SK-N-SH (cell line): Measurements from ENCODE around the gene C15orf40. TPM values are rescaled to one million over a fixed set of nuclear protein-coding genes. Genes with fewer than 3 reads are reported as not detected.

Experiments used
- CTCF ChIA-PET: fragments of 300-600, 350-600 bp; formaldehyde crosslinking; extraction: SDS; loops from one replicate; lab custom pipeline; 2021; lab: Yijun Ruan, JAX
- POLR2A ChIA-PET: fragments of 350-600 bp; sonication (Branson Sonifier 250); formaldehyde crosslinking; extraction: SDS; loops from one replicate; lab custom pipeline; 2020; ENCODE audit warnings: antibody characterized with exemption, inconsistent platforms; lab: Yijun Ruan, JAX
- DNase-seq: peaks from one replicate; pipeline ENCODE4 v3.0.0; 2012
- H2AFZ ChIP-seq: fragments of 200-600 bp; sonication (generic); 2 replicates; pipeline ENCODE4 v1.8.1; 2016; ENCODE audit warnings: antibody characterized with exemption, mild to moderate bottlenecking, low read depth
- H3F3A ChIP-seq: fragments of 200-600 bp; sonication (generic); replicated peaks from 2 replicates; pipeline ENCODE3; 2016; ENCODE audit warnings: antibody characterized with exemption, mild to moderate bottlenecking; ENCODE audit not compliant: insufficient read depth
- H3K27ac ChIP-seq, 2 experiments: fragments of 200-500 bp in 1 of 2; fragments of 200-600 bp in 1 of 2; sonication (Bioruptor generic) in 1 of 2; sonication (generic), shearing (Covaris generic) in 1 of 2; 2 replicates each; pipeline versions ENCODE4 v1.5.1 to v1.6.1; 2014 to 2016; ENCODE audit warnings: low read depth in 2 of 2, inconsistent platforms in 1 of 2, low read length in 1 of 2, mild to moderate bottlenecking in 1 of 2, mixed read lengths in 1 of 2
- H3K27me3 ChIP-seq: fragments of 200-600 bp; sonication (generic), shearing (Covaris generic); 2 replicates; pipeline ENCODE4 v1.6.1; 2016; ENCODE audit warnings: mixed run types; ENCODE audit not compliant: insufficient read depth
- H3K36me3 ChIP-seq, 2 experiments: fragments of 200-500 bp in 1 of 2; fragments of 200-600 bp in 1 of 2; sonication (Bioruptor generic) in 1 of 2; sonication (generic) in 1 of 2; replicated peaks in 1 of 2; 2 replicates each; pipeline versions ENCODE3 to v1.5.1; 2014 to 2016; ENCODE audit warnings: low read length in 1 of 2, mild to moderate bottlenecking in 1 of 2; ENCODE audit not compliant: insufficient read depth in 2 of 2, control insufficient read depth in 1 of 2
- H3K4me1 ChIP-seq, 2 experiments: fragments of 200-500 bp in 1 of 2; fragments of 200-600 bp in 1 of 2; sonication (Bioruptor generic) in 1 of 2; sonication (generic), shearing (Covaris generic) in 1 of 2; 2 replicates each; pipeline versions ENCODE4 v1.5.1 to v1.6.1; 2014 to 2016; ENCODE audit warnings: low read depth in 1 of 2, low read length in 1 of 2, mixed run types in 1 of 2; ENCODE audit not compliant: insufficient read depth in 2 of 2, control insufficient read depth in 1 of 2
- H3K4me2 ChIP-seq: fragments of 200-600 bp; sonication (generic), shearing (Covaris generic); 2 replicates; pipeline ENCODE4 v1.6.1; 2017; ENCODE audit warnings: mixed run types
- H3K4me3 ChIP-seq, 2 experiments: fragments of 200-500 bp in 1 of 2; fragments of 200-600 bp in 1 of 2; sonication (Bioruptor generic) in 1 of 2; sonication (generic), shearing (Covaris generic) in 1 of 2; 2 replicates each; pipeline versions ENCODE4 v1.5.1 to v1.8.1; 2014 to 2016; ENCODE audit warnings: low read depth in 2 of 2, inconsistent platforms in 1 of 2, low read length in 1 of 2, mild to moderate bottlenecking in 1 of 2, mixed read lengths in 1 of 2, moderate library complexity in 1 of 2
- H3K79me2 ChIP-seq: fragments of 200-600 bp; sonication (generic); 2 replicates; pipeline ENCODE4 v1.8.1; 2017; ENCODE audit warnings: mild to moderate bottlenecking; ENCODE audit not compliant: insufficient read depth
- H3K9ac ChIP-seq: fragments of 200-600 bp; sonication (generic); 2 replicates; pipeline ENCODE4 v1.6.1; 2017; ENCODE audit warnings: mixed run types
- H3K9me2 ChIP-seq: fragments of 200-600 bp; sonication (generic); 2 replicates; pipeline ENCODE4 v1.6.1; 2017; ENCODE audit warnings: mixed run types
- H3K9me3 ChIP-seq: fragments of 200-600 bp; sonication (generic); 2 replicates; pipeline ENCODE4 v1.6.1; 2017; ENCODE audit warnings: mixed run types, mild to moderate bottlenecking, moderate library complexity
- H4K20me1 ChIP-seq: fragments of 200-600 bp; sonication (generic); 2 replicates; pipeline ENCODE4 v1.6.1; 2017; ENCODE audit warnings: mild to moderate bottlenecking, mixed run types; ENCODE audit not compliant: insufficient read depth
- CHD2 ChIP-seq: fragments of 150-350 bp; IDR thresholded peaks from 2 replicates; pipeline ENCODE4 v1.6.1; 2018; ENCODE audit warnings: low read length; ENCODE audit not compliant: partially characterized antibody
- ELF1 ChIP-seq: IDR thresholded peaks from 2 replicates; pipeline ENCODE4 v1.4.0; 2012
- EP300 ChIP-seq, 2 experiments: IDR thresholded peaks; 2 replicates each; pipeline versions ENCODE4 v1.4.0 to v1.6.1; 2012; ENCODE audit warnings: borderline replicate concordance in 1 of 2, low read depth in 1 of 2, low read length in 1 of 2
- EZH2phosphoT487 ChIP-seq: fragments of 200-600 bp; sonication (generic); IDR thresholded peaks from 2 replicates; pipeline ENCODE4 v1.6.1; 2017; ENCODE audit warnings: low read depth, mixed run types, mild to moderate bottlenecking, antibody characterized with exemption, moderate library complexity, borderline replicate concordance
- FOSL2 ChIP-seq: IDR thresholded peaks from 2 replicates; pipeline ENCODE4 v1.4.0; 2012; ENCODE audit warnings: low read depth, mild to moderate bottlenecking, moderate library complexity, borderline replicate concordance
- FOXJ3 ChIP-seq: sonication (generic); formaldehyde crosslinking; IDR thresholded peaks from 2 replicates; pipeline ENCODE4 v1.5.1; 2020; ENCODE audit warnings: mild to moderate bottlenecking, missing genetic modification reagents
- FOXM1 ChIP-seq: IDR thresholded peaks from 2 replicates; pipeline ENCODE4 v1.4.0; 2012; ENCODE audit warnings: low read depth, mild to moderate bottlenecking
- GABPA ChIP-seq: IDR thresholded peaks from 2 replicates; pipeline ENCODE4 v1.4.0; 2012; ENCODE audit warnings: low read depth, mild to moderate bottlenecking
- GATA2 ChIP-seq: sonication (generic); formaldehyde crosslinking; IDR thresholded peaks from 2 replicates; pipeline ENCODE4 v1.5.0; 2020; ENCODE audit warnings: mild to moderate bottlenecking, missing genetic modification reagents
- IRF3 ChIP-seq: fragments of 150-350 bp; IDR thresholded peaks from 2 replicates; pipeline ENCODE4 v1.6.1; 2016; ENCODE audit warnings: mild to moderate bottlenecking, low read depth, low read length
- JUND ChIP-seq: IDR thresholded peaks from 2 replicates; pipeline ENCODE4 v1.4.0; 2012
- MAX ChIP-seq: IDR thresholded peaks from 2 replicates; pipeline ENCODE4 v1.4.0; 2012; ENCODE audit warnings: low read depth
- NFIC ChIP-seq: IDR thresholded peaks from 2 replicates; pipeline ENCODE4 v1.4.0; 2012; ENCODE audit warnings: borderline replicate concordance
- NRF1 ChIP-seq: IDR thresholded peaks from 2 replicates; pipeline ENCODE4 v1.6.1; 2012; ENCODE audit warnings: low read depth, mild to moderate bottlenecking, low read length
- POLR2AphosphoS5 ChIP-seq: IDR thresholded peaks from 2 replicates; pipeline ENCODE4 v1.6.1; 2012; ENCODE audit warnings: low read depth, low read length
- RCOR1 ChIP-seq: fragments of 150-350 bp; IDR thresholded peaks from 2 replicates; pipeline ENCODE4 v1.6.1; 2017; ENCODE audit warnings: antibody characterized with exemption, low read length
- RFX5 ChIP-seq: IDR thresholded peaks from 2 replicates; pipeline ENCODE4 v1.6.1; 2012; ENCODE audit warnings: mild to moderate bottlenecking, improper control_type of control experiment, low read length
- RXRA ChIP-seq: IDR thresholded peaks from 2 replicates; pipeline ENCODE4 v1.4.0; 2012; ENCODE audit warnings: low read depth, mild to moderate bottlenecking, borderline replicate concordance
- SMC3 ChIP-seq: IDR thresholded peaks from 2 replicates; pipeline ENCODE4 v1.6.1; 2012; ENCODE audit warnings: low read depth, low read length, improper control_type of control experiment
- TAF1 ChIP-seq: IDR thresholded peaks from 2 replicates; pipeline ENCODE4 v1.6.1; 2012; ENCODE audit warnings: low read depth, mild to moderate bottlenecking, low read length, moderate library complexity, borderline replicate concordance
- TCF12 ChIP-seq: IDR thresholded peaks from 2 replicates; pipeline ENCODE4 v1.4.0; 2012
- USF1 ChIP-seq: IDR thresholded peaks from 2 replicates; pipeline ENCODE4 v1.4.0; 2012; ENCODE audit warnings: low read depth, borderline replicate concordance
- YY1 ChIP-seq: IDR thresholded peaks from 2 replicates; pipeline ENCODE4 v1.4.0; 2012; ENCODE audit warnings: low read depth, mild to moderate bottlenecking
- ZBTB33 ChIP-seq: IDR thresholded peaks from 2 replicates; pipeline ENCODE4 v1.4.0; 2012; ENCODE audit warnings: low read depth, borderline replicate concordance
- WGBS: methylation state at CpG from one replicate; pipeline ENCODE4 v1.1.6; 2017; ENCODE audit warnings: low lambda C conversion rate; 5-methylcytosine and 5-hydroxymethylcytosine counted together
- polyA plus RNA-seq, 3 experiments: library from polyadenylated mRNA; depleted of rRNA; stranded (reverse); fragments of >200 nt; gene quantifications; 2 replicates each; pipeline ENCODE4 v1.2.3, GENCODE V29; 2012
- TF ChIP-seq, protein P1 (sequence below): IDR thresholded peaks from 2 replicates; pipeline ENCODE4; 2012
- TF ChIP-seq, protein P2 (sequence below): fragments of 200-600 bp; sonication (generic); IDR thresholded peaks from 2 replicates; pipeline ENCODE4 v1.6.1; 2017; ENCODE audit warnings: antibody characterized with exemption, mild to moderate bottlenecking, moderate library complexity

The C15orf40 gene
- 44.1 and 46.6 TPM in 2 replicates for polyA plus RNA-seq (2012; rRNA removed)
- polyA plus RNA-seq (2012; cell fraction: cytosol; rRNA removed): 49.9 and 51.1 TPM in 2 replicates
- polyA plus RNA-seq (2012; cell fraction: nucleus; rRNA removed): 17.7 and 20.9 TPM in 2 replicates

DNA sequence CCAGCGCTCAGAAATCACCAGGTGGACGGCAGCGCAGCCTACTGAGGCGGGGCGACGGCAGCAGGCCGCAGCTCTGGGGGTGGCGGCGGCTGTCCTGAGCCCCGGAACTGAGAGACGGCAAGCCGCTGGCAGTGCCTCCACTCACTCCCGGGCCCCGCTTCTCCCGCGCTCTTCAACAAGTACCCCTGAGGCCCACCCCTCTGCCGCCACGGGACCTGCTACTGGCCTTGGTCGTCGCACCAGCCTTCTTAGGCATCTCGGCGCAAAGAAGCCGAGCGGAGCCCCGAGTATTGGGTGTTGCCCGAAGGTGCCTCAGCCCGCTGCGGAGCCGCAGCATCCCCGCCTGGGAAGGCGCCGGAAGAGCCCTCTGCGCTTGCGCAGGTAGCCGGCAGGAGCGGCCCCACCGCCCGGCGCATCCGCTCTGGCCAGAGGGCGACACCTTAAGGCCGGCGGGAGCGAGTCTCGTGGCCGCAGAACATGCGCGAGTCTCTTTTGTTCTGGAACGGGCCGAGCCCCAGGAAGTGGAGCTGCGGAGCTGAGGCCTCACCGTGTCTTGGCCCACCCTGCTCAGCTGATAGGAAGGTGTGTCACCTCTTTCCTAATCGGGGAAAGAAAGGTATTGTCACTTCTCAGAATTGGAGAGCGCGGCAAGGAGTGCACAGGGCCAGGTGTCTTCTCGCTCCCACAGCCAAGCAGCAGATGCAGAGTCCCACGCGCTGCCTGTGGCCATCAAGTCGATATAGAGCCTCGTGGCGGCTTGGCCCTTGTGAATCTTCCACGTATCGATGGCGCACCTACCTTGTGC is at the start of gene C15orf40:
TSS of gene C15orf40 (minus strand) at position 369 of the 805 bp plus-strand sequence. CDS start at position 337, 32 bp downstream.
- Histone ChIP-seq H4K20me1 (peaks cover 6% of the 10 kb centered on the region; the same call in 1 of the 2 replicates), H3K4me3 (peak within 1 kb of the TSS; percentile 94 to 99), H3K27ac (peak within 1 kb of the TSS; percentile 75 to 85), H3F3A (peaks cover 4% of the 10 kb centered on the region), H3K9me3 (no peaks in the 10 kb centered on the region), H3K4me1 (peaks cover 12 to 27% of the 10 kb centered on the region in 2 experiments; a peak in 3 of 4 replicates), H3K9ac (peak within 1 kb of the TSS; percentile 79), H3K36me3 (peaks cover 21 to 31% of the 10 kb centered on the region in 2 experiments), H3K27me3 (no peaks in the 10 kb centered on the region), H2AFZ (peak within 1 kb of the TSS; percentile 97), H3K4me2 (peak within 1 kb of the TSS; percentile 93), H3K79me2 (peaks cover 22% of the 10 kb centered on the region), H3K9me2 (no peaks in the 10 kb centered on the region)
- WGBS: 7% methylated on average over 35 of the region's 64 CpGs
- CTCF ChIA-PET: interaction anchor here (0.6 to 3.8 kb wide), 40 partner anchors 8 to 480 kb away, joined by 3 to 36 read pairs (median 5); partner anchors contain the start of genes BTBD1, HDGFL3, RAMAC and RPS17
- DNase-seq: peak; percentile 96
- POLR2A ChIA-PET: interaction anchor here (1.0 to 1.1 kb wide), 4 partner anchors 10 to 197 kb away, joined by 3 read pairs; partner anchors contain the start of gene RAMAC
- peak; percentile 93 for TF ChIP-seq NRF1
- no peak for TF ChIP-seq GATA2 (CRISPR knock-in tag)
- no peak for TF ChIP-seq EZH2phosphoT487
- TF ChIP-seq YY1: peak; percentile 51
- TF ChIP-seq JUND: no peak
- TF ChIP-seq, protein P1, sequence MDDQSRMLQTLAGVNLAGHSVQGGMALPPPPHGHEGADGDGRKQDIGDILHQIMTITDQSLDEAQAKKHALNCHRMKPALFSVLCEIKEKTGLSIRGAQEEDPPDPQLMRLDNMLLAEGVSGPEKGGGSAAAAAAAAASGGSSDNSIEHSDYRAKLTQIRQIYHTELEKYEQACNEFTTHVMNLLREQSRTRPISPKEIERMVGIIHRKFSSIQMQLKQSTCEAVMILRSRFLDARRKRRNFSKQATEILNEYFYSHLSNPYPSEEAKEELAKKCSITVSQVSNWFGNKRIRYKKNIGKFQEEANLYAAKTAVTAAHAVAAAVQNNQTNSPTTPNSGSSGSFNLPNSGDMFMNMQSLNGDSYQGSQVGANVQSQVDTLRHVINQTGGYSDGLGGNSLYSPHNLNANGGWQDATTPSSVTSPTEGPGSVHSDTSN: peak; percentile 20; the same call in 1 of the 2 replicates
- peak; percentile 70; the same call in 1 of the 2 replicates for TF ChIP-seq ZBTB33
- peak; percentile 33; the same call in 1 of the 2 replicates for TF ChIP-seq TCF12
- TF ChIP-seq EP300 (IDR thresholded peaks at IDR 0.05; ENCODE audit: borderline replicate concordance in 1 of 2, low read depth in 1 of 2, low read length in 1 of 2): 0 out of 4 replicates have a peak, but pooled peaks of 1 of the 2 experiments have one; percentile 18
- peak; percentile 30; the same call in 1 of the 2 replicates for TF ChIP-seq SMC3
- no peak for TF ChIP-seq FOXM1
- TF ChIP-seq ELF1: peak; percentile 81
- TF ChIP-seq POLR2AphosphoS5: peak; percentile 89; the same call in 1 of the 2 replicates
- peak; percentile 19; the same call in 1 of the 2 replicates for TF ChIP-seq FOSL2
- TF ChIP-seq MAX: peak; percentile 99
- peak; percentile 92 for TF ChIP-seq GABPA
- no peak for TF ChIP-seq IRF3
- no peak for TF ChIP-seq RXRA
- peak; percentile 54 for TF ChIP-seq RCOR1
- TF ChIP-seq NFIC: no peak
- TF ChIP-seq FOXJ3 (CRISPR knock-in tag): no peak
- TF ChIP-seq, protein P2, sequence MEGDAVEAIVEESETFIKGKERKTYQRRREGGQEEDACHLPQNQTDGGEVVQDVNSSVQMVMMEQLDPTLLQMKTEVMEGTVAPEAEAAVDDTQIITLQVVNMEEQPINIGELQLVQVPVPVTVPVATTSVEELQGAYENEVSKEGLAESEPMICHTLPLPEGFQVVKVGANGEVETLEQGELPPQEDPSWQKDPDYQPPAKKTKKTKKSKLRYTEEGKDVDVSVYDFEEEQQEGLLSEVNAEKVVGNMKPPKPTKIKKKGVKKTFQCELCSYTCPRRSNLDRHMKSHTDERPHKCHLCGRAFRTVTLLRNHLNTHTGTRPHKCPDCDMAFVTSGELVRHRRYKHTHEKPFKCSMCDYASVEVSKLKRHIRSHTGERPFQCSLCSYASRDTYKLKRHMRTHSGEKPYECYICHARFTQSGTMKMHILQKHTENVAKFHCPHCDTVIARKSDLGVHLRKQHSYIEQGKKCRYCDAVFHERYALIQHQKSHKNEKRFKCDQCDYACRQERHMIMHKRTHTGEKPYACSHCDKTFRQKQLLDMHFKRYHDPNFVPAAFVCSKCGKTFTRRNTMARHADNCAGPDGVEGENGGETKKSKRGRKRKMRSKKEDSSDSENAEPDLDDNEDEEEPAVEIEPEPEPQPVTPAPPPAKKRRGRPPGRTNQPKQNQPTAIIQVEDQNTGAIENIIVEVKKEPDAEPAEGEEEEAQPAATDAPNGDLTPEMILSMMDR: peak; percentile 69
- peak; percentile 39; the same call in 1 of the 2 replicates for TF ChIP-seq USF1
- peak; percentile 91 for TF ChIP-seq CHD2
- TF ChIP-seq TAF1: peak; percentile 91
- TF ChIP-seq RFX5: no peak
